22Rv1 (cell line): ENCODE measurements around the gene ZFYVE21.

Experiments used
- ZFX ChIP-seq: fragments of 450-650 bp; IDR thresholded peaks from 2 replicates; pipeline ENCODE4 v1.6.1; 2017; ENCODE audit warnings: antibody characterized with exemption, borderline replicate concordance
- TF ChIP-seq, protein P1 (sequence below): fragments of 450-650 bp; IDR thresholded peaks from 2 replicates; pipeline ENCODE4 v1.5.1; 2017; ENCODE audit warnings: mild to moderate bottlenecking

DNA sequence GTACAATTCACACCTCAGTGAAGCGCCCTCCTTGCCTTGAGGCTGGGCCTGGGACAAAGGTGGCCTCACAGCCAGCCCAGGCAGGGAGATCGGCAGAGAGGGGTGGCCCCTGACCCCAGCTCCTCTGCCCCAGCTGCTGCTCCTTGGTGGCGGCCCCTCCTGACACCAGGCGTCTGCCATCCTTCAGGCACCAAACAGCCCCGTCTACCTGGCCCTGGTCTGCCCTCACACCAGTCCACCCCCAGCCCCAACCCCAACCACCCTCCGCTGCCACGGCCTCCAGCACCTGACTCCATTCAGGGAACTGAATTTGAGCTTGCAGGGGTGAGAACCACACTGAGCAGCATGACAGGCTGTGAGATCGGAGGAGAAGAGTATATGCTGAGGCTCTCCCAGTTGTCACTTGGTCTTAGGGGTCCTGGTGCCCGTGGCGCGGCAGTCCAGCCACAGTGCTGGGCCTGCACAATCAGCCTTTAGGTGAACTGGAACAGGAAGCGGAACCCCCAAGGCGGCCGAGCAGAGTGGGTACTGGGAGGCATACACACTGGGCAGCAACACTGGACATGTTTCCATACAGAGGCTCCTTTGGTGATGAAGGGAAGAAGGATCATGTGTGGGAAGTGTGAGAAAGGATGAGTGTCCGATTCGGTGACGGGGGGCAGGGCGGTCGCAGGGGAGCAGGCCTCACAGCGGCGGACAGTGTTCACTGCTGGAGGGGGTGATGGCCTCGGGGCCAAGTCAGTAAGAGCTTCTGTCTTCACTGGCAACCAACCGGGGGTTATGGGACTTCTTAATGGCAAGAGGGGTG, 18.7 kb downstream of the ZFYVE21 start:
- TF ChIP-seq, protein P1, sequence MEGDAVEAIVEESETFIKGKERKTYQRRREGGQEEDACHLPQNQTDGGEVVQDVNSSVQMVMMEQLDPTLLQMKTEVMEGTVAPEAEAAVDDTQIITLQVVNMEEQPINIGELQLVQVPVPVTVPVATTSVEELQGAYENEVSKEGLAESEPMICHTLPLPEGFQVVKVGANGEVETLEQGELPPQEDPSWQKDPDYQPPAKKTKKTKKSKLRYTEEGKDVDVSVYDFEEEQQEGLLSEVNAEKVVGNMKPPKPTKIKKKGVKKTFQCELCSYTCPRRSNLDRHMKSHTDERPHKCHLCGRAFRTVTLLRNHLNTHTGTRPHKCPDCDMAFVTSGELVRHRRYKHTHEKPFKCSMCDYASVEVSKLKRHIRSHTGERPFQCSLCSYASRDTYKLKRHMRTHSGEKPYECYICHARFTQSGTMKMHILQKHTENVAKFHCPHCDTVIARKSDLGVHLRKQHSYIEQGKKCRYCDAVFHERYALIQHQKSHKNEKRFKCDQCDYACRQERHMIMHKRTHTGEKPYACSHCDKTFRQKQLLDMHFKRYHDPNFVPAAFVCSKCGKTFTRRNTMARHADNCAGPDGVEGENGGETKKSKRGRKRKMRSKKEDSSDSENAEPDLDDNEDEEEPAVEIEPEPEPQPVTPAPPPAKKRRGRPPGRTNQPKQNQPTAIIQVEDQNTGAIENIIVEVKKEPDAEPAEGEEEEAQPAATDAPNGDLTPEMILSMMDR, result no peak
- no peak for TF ChIP-seq ZFX
